WTC11 (cell line): ENCODE data around the gene ARTN. TPM values are rescaled to one million over a fixed set of nuclear protein-coding genes. Genes with fewer than 3 reads are reported as not detected.

Source experiments
- ATAC-seq: fragments of 200-7000 bp; cut with Tn5 transposase; 2 replicates; pipeline ENCODE4 v1.10.0; 2021; ENCODE audit warnings: mild to moderate bottlenecking, moderate library complexity
- CTCF ChIA-PET: fragments of 300-600 bp; sonication (Branson Sonifier 250); formaldehyde crosslinking; loops from one replicate; lab custom pipeline; 2021; ENCODE audit warnings: antibody characterized with exemption; lab: Charles Lee
- POLR2A ChIA-PET: fragments of 350-600 bp; sonication (Branson Sonifier 250); formaldehyde crosslinking; loops from one replicate; lab custom pipeline; 2021; ENCODE audit warnings: antibody characterized with exemption; lab: Charles Lee
- DNase-seq: peaks from one replicate; pipeline ENCODE4 v3.0.0; 2021; ENCODE audit warnings: low spot score
- H3K27ac Mint-ChIP-seq: 2 replicates; pipeline ENCODE4 v1.8.0; 2021; ENCODE audit warnings: mixed read lengths
- H3K27me3 Mint-ChIP-seq: 2 replicates; pipeline ENCODE4 v1.8.0; 2021; ENCODE audit warnings: low read depth, mild to moderate bottlenecking, moderate library complexity, mixed read lengths
- H3K36me3 Mint-ChIP-seq: 2 replicates; pipeline ENCODE4 v1.8.0; 2021; ENCODE audit warnings: mixed read lengths
- H3K4me1 Mint-ChIP-seq: 2 replicates; pipeline ENCODE4 v1.8.0; 2022; ENCODE audit warnings: mixed read lengths
- H3K4me3 Mint-ChIP-seq: 2 replicates; pipeline ENCODE4 v1.8.0; 2021; ENCODE audit warnings: mild to moderate bottlenecking, moderate library complexity, mixed read lengths
- H3K9me3 Mint-ChIP-seq: 2 replicates; pipeline ENCODE4 v1.8.0; 2021; ENCODE audit warnings: mixed read lengths
- EMX1 ChIP-seq: fragments of 250-450 bp; sonication (Bioruptor Pico); IDR thresholded peaks from 2 replicates; pipeline ENCODE4 v1.8.0; 2021; ENCODE audit warnings: mild to moderate bottlenecking
- ETV6 ChIP-seq: sonication (generic); formaldehyde crosslinking; IDR thresholded peaks from 2 replicates; pipeline ENCODE4 v1.8.1; 2022; ENCODE audit warnings: mild to moderate bottlenecking, missing genetic modification reagents
- GTF2I ChIP-seq: fragments of 250-450 bp; sonication (Bioruptor Pico); conservative IDR thresholded peaks from 2 replicates; pipeline ENCODE4 v1.4.0; 2021; ENCODE audit warnings: mild to moderate bottlenecking
- HMGA2 ChIP-seq: fragments of 250-450 bp; sonication (Bioruptor Pico); IDR thresholded peaks from 2 replicates; pipeline ENCODE4 v1.4.0; 2021; ENCODE audit warnings: mild to moderate bottlenecking, moderate library complexity
- JAZF1 ChIP-seq: fragments of 250-450 bp; sonication (Bioruptor Pico); IDR thresholded peaks from 2 replicates; pipeline ENCODE4 v1.9.0; 2021; ENCODE audit warnings: moderate library complexity, mild to moderate bottlenecking, inconsistent platforms
- JUN ChIP-seq: sonication (generic); formaldehyde crosslinking; IDR thresholded peaks from 2 replicates; pipeline ENCODE4 v1.8.0; 2023; ENCODE audit warnings: mild to moderate bottlenecking, missing genetic modification reagents
- KAT7 ChIP-seq: sonication (generic); formaldehyde crosslinking; IDR thresholded peaks from 2 replicates; pipeline ENCODE4 v1.8.1; 2023; ENCODE audit warnings: missing genetic modification reagents, mild to moderate bottlenecking, borderline replicate concordance
- NFYB ChIP-seq: sonication (generic); formaldehyde crosslinking; conservative IDR thresholded peaks from 2 replicates; pipeline ENCODE4 v1.8.0; 2022; ENCODE audit warnings: low read depth, missing genetic modification reagents
- NR1H2 ChIP-seq: sonication (generic); formaldehyde crosslinking; IDR thresholded peaks from 2 replicates; pipeline ENCODE4 v1.9.0; 2021; ENCODE audit warnings: mild to moderate bottlenecking, moderate library complexity, missing genetic modification reagents
- NR2C2 ChIP-seq: sonication (generic); formaldehyde crosslinking; IDR thresholded peaks from 2 replicates; pipeline ENCODE4 v1.8.0; 2022; ENCODE audit warnings: mild to moderate bottlenecking, missing genetic modification reagents
- NR3C1 ChIP-seq: sonication (generic); formaldehyde crosslinking; conservative IDR thresholded peaks from 2 replicates; pipeline ENCODE4 v1.8.1; 2023; ENCODE audit warnings: low read depth, mild to moderate bottlenecking, missing genetic modification reagents
- OVOL2 ChIP-seq: fragments of 250-450 bp; sonication (Bioruptor Pico); IDR thresholded peaks from 2 replicates; pipeline ENCODE4 v1.9.0; 2021; ENCODE audit warnings: mild to moderate bottlenecking, borderline replicate concordance
- SP1 ChIP-seq: sonication (generic); formaldehyde crosslinking; conservative IDR thresholded peaks from 2 replicates; pipeline ENCODE4 v1.8.1; 2022; ENCODE audit warnings: missing genetic modification reagents
- ZBTB21 ChIP-seq: sonication (generic); formaldehyde crosslinking; IDR thresholded peaks from 2 replicates; pipeline ENCODE4 v1.8.1; 2023; ENCODE audit warnings: mild to moderate bottlenecking, missing genetic modification reagents, borderline replicate concordance
- ZNF396 ChIP-seq: fragments of 250-450 bp; sonication (Bioruptor Pico); IDR thresholded peaks from 2 replicates; pipeline ENCODE4 v1.8.0; 2021; ENCODE audit warnings: mild to moderate bottlenecking, moderate library complexity, borderline replicate concordance
- total RNA-seq: library from RNA; stranded (reverse); gene quantifications from 3 replicates; pipeline ENCODE4 v1.2.3, GENCODE V29; 2021
- TF ChIP-seq, protein P1 (sequence below): sonication (generic); formaldehyde crosslinking; IDR thresholded peaks from 2 replicates; pipeline ENCODE4 v1.8.1; 2023; ENCODE audit warnings: mild to moderate bottlenecking, moderate library complexity, missing genetic modification reagents
- TF ChIP-seq, protein P2 (sequence below): fragments of 250-450 bp; sonication (Bioruptor Pico); conservative IDR thresholded peaks from 2 replicates; pipeline ENCODE4 v1.9.0; 2021; ENCODE audit warnings: mild to moderate bottlenecking
- TF ChIP-seq, protein P3 (sequence below): sonication (generic); formaldehyde crosslinking; IDR thresholded peaks from 2 replicates; pipeline ENCODE4 v1.8.0; 2023; ENCODE audit warnings: mild to moderate bottlenecking, missing genetic modification reagents
- TF ChIP-seq, protein P4 (sequence below): fragments of 250-450 bp; sonication (Bioruptor Pico); IDR thresholded peaks from 2 replicates; pipeline ENCODE4 v1.9.0; 2021; ENCODE audit warnings: moderate library complexity, mild to moderate bottlenecking, inconsistent platforms, borderline replicate concordance
- TF ChIP-seq, protein P5 (sequence below): sonication (generic); formaldehyde crosslinking; IDR thresholded peaks from 2 replicates; pipeline ENCODE4 v1.8.0; 2023; ENCODE audit warnings: missing genetic modification reagents, mild to moderate bottlenecking, borderline replicate concordance
- TF ChIP-seq, protein P6 (sequence below): fragments of 250-450 bp; sonication (Bioruptor Pico); IDR thresholded peaks from 2 replicates; pipeline ENCODE4 v1.8.0; 2021; ENCODE audit warnings: mild to moderate bottlenecking

The ARTN gene
- total RNA-seq, 1 experiment from 2014 or later: 28.5 TPM

DNA sequence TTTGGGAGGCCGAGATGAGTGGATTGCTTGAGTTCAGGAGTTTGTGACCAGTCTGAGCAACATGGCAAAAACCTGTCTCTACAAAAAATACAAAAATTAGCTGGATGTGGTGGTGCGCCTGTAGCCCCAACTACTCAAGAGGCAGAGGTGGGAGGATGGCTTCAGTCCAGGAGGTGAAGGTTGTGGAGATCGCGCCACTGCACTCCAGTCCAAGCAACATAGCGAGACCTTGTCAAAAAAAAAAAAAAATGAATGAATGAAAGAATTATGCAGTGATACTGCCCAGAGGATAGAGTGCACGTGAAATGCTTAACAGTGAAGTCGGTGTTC lies 35.8 kb downstream of the ARTN start:
- Mint-ChIP-seq H3K27me3 (no peaks in the 10 kb centered on the region), H3K4me3 (peak overlapping the region; percentile 97), H3K27ac (no peak overlapping the region), H3K36me3 (peaks cover 13% of the 10 kb centered on the region; the same call in 1 of the 2 replicates), H3K4me1 (peaks cover 21% of the 10 kb centered on the region), H3K9me3 (no peaks in the 10 kb centered on the region)
- ATAC-seq (no peak), DNase-seq (no peak)
- CTCF ChIA-PET: interaction anchor here (0.7 to 2.8 kb wide), 9 partner anchors 11 to 206 kb away, joined by 3 to 27 read pairs (median 5); partner anchors contain the start of gene IPO13
- no peak for TF ChIP-seq ZNF396 (CRISPR knock-in tag)
- TF ChIP-seq HMGA2: no peak
- no peak for TF ChIP-seq KAT7 (CRISPR knock-in tag)
- no peak for TF ChIP-seq JUN
- no peak for TF ChIP-seq NFYB (CRISPR knock-in tag)
- no peak for TF ChIP-seq NR3C1 (CRISPR knock-in tag)
- TF ChIP-seq ZBTB21 (CRISPR knock-in tag): no peak
- TF ChIP-seq OVOL2 (CRISPR knock-in tag): no peak
- TF ChIP-seq NR1H2 (CRISPR knock-in tag): no peak
- TF ChIP-seq, protein P1, sequence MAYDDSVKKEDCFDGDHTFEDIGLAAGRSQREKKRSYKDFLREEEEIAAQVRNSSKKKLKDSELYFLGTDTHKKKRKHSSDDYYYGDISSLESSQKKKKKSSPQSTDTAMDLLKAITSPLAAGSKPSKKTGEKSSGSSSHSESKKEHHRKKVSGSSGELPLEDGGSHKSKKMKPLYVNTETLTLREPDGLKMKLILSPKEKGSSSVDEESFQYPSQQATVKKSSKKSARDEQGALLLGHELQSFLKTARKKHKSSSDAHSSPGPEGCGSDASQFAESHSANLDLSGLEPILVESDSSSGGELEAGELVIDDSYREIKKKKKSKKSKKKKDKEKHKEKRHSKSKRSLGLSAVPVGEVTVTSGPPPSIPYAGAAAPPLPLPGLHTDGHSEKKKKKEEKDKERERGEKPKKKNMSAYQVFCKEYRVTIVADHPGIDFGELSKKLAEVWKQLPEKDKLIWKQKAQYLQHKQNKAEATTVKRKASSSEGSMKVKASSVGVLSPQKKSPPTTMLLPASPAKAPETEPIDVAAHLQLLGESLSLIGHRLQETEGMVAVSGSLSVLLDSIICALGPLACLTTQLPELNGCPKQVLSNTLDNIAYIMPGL (CRISPR knock-in tag): no peak
- TF ChIP-seq EMX1 (CRISPR knock-in tag): no peak
- TF ChIP-seq, protein P2, sequence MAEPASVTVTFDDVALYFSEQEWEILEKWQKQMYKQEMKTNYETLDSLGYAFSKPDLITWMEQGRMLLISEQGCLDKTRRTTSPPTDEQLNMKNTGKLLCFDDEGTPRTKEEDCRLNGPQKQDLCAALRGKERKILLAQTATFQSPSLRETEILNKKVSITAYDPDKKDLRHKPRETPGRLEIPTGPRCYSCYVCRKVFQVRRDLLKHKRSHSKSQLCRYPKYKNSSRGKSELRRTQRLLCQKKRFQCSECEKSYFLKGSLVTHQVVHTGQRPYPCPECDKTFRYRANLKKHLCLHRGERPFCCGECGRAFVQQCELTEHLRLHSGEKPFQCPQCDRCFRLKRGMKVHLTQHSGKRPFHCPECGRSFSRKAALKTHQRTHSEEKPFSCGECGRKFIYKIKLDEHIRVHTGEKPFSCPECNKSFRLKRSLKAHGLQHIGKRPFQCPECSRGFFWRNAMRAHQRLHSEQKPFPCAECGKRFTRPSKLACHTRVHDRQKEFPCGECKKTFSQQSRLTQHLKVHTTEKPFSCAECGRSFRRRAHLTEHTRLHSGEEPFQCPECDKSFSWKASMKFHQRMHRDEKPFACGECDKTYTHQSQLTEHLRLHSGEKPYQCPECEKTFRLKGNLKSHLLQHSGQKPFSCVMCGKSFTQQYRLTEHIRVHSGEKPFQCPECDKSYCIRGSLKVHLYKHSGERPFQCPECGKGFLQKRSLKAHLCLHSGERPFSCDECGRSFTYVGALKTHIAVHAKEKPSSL (CRISPR knock-in tag): no peak
- TF ChIP-seq, protein P3, sequence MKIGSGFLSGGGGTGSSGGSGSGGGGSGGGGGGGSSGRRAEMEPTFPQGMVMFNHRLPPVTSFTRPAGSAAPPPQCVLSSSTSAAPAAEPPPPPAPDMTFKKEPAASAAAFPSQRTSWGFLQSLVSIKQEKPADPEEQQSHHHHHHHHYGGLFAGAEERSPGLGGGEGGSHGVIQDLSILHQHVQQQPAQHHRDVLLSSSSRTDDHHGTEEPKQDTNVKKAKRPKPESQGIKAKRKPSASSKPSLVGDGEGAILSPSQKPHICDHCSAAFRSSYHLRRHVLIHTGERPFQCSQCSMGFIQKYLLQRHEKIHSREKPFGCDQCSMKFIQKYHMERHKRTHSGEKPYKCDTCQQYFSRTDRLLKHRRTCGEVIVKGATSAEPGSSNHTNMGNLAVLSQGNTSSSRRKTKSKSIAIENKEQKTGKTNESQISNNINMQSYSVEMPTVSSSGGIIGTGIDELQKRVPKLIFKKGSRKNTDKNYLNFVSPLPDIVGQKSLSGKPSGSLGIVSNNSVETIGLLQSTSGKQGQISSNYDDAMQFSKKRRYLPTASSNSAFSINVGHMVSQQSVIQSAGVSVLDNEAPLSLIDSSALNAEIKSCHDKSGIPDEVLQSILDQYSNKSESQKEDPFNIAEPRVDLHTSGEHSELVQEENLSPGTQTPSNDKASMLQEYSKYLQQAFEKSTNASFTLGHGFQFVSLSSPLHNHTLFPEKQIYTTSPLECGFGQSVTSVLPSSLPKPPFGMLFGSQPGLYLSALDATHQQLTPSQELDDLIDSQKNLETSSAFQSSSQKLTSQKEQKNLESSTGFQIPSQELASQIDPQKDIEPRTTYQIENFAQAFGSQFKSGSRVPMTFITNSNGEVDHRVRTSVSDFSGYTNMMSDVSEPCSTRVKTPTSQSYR (CRISPR knock-in tag): no peak
- TF ChIP-seq NR2C2 (CRISPR knock-in tag): no peak
- TF ChIP-seq, protein P4, sequence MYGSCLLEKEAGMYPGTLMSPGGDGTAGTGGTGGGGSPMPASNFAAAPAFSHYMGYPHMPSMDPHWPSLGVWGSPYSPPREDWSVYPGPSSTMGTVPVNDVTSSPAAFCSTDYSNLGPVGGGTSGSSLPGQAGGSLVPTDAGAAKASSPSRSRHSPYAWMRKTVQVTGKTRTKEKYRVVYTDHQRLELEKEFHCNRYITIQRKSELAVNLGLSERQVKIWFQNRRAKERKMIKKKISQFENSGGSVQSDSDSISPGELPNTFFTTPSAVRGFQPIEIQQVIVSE: no peak
- POLR2A ChIA-PET: interaction anchor here (1.0 kb wide), 1 partner anchor 62 kb away, joined by 3 read pairs; no protein-coding TSS in a partner anchor

DNA sequence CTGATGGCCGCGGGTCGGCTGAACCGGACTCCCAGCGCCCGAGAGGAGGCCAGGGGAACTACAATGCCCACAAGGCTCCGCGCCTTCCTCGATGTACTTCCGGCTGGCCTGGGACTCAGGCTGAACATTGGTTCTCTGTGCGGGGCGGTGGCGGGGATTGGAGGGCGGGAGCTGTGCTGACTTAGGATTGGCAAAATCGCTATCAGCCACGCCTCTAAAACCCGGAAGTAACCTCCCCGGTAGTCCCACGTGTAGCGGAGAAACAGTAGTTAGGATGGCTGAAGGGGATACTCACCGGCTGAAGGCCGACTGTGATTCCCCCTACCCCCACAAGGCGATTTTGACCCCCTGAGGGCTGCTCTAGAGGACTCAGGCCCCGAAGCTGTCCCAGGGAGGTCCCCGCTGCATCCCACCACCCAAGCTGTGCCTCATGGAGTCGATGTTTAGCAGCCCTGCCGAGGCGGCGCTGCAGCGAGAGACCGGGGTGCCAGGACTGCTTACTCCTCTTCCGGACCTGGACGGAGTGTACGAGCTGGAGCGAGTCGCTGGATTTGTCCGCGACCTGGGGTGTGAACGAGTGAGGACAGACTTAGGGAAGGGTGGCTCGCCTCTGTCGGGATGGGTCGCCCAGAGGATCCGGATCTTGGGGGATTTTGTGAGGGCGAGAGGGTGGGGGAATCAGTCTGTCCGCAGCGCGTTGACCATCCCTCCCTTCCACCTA lies 36.3 kb downstream of the ARTN start, which contains the start of gene DPH2:
DPH2 (plus strand) TSS at position 265 of the 721 bp plus-strand sequence; CDS start at position 431, 166 bp downstream.
- POLR2A ChIA-PET: interaction anchor here (0.8 to 1.0 kb wide), 3 partner anchors 22 to 99 kb away, joined by 3 to 5 read pairs (median 3); no protein-coding TSS in a partner anchor
- peak within 1 kb of the TSS; percentile 17 for H3K27ac Mint-ChIP-seq
- H3K4me1 Mint-ChIP-seq: peaks cover 21% of the 10 kb centered on the region
- DNase-seq (peak; percentile 98), ATAC-seq (peak; percentile 91)
- H3K36me3 Mint-ChIP-seq: peaks cover 13% of the 10 kb centered on the region; the same call in 1 of the 2 replicates
- H3K4me3 Mint-ChIP-seq: peak within 1 kb of the TSS; percentile 97
- no peaks in the 10 kb centered on the region for H3K27me3 Mint-ChIP-seq
- H3K9me3 Mint-ChIP-seq: no peaks in the 10 kb centered on the region
- CTCF ChIA-PET: interaction anchor here (0.6 to 2.8 kb wide), 13 partner anchors 11 to 317 kb away, joined by 3 to 27 read pairs (median 4); partner anchors contain the start of gene IPO13
- TF ChIP-seq GTF2I (CRISPR knock-in tag) (no peak), ETV6 (CRISPR knock-in tag) (0 out of 2 replicates have a peak, but pooled peaks have one; percentile 62), JAZF1 (no peak), SP1 (peak; percentile 77), JUN (peak; percentile 51; the same call in 1 of the 2 replicates), NFYB (CRISPR knock-in tag) (peak; percentile 82)
- TF ChIP-seq, protein P5, sequence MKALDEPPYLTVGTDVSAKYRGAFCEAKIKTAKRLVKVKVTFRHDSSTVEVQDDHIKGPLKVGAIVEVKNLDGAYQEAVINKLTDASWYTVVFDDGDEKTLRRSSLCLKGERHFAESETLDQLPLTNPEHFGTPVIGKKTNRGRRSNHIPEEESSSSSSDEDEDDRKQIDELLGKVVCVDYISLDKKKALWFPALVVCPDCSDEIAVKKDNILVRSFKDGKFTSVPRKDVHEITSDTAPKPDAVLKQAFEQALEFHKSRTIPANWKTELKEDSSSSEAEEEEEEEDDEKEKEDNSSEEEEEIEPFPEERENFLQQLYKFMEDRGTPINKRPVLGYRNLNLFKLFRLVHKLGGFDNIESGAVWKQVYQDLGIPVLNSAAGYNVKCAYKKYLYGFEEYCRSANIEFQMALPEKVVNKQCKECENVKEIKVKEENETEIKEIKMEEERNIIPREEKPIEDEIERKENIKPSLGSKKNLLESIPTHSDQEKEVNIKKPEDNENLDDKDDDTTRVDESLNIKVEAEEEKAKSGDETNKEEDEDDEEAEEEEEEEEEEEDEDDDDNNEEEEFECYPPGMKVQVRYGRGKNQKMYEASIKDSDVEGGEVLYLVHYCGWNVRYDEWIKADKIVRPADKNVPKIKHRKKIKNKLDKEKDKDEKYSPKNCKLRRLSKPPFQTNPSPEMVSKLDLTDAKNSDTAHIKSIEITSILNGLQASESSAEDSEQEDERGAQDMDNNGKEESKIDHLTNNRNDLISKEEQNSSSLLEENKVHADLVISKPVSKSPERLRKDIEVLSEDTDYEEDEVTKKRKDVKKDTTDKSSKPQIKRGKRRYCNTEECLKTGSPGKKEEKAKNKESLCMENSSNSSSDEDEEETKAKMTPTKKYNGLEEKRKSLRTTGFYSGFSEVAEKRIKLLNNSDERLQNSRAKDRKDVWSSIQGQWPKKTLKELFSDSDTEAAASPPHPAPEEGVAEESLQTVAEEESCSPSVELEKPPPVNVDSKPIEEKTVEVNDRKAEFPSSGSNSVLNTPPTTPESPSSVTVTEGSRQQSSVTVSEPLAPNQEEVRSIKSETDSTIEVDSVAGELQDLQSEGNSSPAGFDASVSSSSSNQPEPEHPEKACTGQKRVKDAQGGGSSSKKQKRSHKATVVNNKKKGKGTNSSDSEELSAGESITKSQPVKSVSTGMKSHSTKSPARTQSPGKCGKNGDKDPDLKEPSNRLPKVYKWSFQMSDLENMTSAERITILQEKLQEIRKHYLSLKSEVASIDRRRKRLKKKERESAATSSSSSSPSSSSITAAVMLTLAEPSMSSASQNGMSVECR (CRISPR knock-in tag): peak; percentile 66; the same call in 1 of the 2 replicates
- TF ChIP-seq, protein P6, sequence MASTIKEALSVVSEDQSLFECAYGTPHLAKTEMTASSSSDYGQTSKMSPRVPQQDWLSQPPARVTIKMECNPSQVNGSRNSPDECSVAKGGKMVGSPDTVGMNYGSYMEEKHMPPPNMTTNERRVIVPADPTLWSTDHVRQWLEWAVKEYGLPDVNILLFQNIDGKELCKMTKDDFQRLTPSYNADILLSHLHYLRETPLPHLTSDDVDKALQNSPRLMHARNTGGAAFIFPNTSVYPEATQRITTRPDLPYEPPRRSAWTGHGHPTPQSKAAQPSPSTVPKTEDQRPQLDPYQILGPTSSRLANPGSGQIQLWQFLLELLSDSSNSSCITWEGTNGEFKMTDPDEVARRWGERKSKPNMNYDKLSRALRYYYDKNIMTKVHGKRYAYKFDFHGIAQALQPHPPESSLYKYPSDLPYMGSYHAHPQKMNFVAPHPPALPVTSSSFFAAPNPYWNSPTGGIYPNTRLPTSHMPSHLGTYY (CRISPR knock-in tag): no peak
